OCI-LY1 (cell line): ENCODE data around the gene TMEM51.

Source experiments
- H2AFZ ChIP-seq: fragments of 200-600 bp; sonication (generic), shearing (Covaris generic); 2 replicates; pipeline ENCODE4 v1.6.0; 2014; ENCODE audit warnings: antibody characterized with exemption, mild to moderate bottlenecking, low read length
- H3F3A ChIP-seq: fragments of 200-600 bp; sonication (generic), shearing (Covaris generic); 2 replicates; pipeline ENCODE4 v1.6.0; 2014; ENCODE audit warnings: mild to moderate bottlenecking, antibody characterized with exemption, low read length, moderate library complexity; ENCODE audit not compliant: insufficient read depth
- H3K27ac ChIP-seq: fragments of 200-600 bp; sonication (generic); 2 replicates; pipeline ENCODE4 v1.5.1; 2014; ENCODE audit warnings: low read length, mixed run types, mild to moderate bottlenecking, low read depth; ENCODE audit not compliant: poor library complexity, severe bottlenecking
- H3K27me3 ChIP-seq: fragments of 200-600 bp; sonication (generic); 2 replicates; pipeline ENCODE4 v1.6.0; 2014; ENCODE audit warnings: antibody characterized with exemption, mild to moderate bottlenecking, low read length, moderate library complexity; ENCODE audit not compliant: insufficient read depth
- H3K36me3 ChIP-seq: fragments of 200-600 bp; sonication (generic); 2 replicates; pipeline ENCODE4 v1.6.1; 2014; ENCODE audit warnings: mild to moderate bottlenecking, antibody characterized with exemption, low read length, moderate library complexity, mixed read lengths; ENCODE audit not compliant: insufficient read depth
- H3K4me1 ChIP-seq: fragments of 200-600 bp; sonication (generic); 2 replicates; pipeline ENCODE4 v1.5.1; 2014; ENCODE audit warnings: mild to moderate bottlenecking, low read length, moderate library complexity; ENCODE audit not compliant: insufficient read depth, severe bottlenecking
- H3K4me2 ChIP-seq: fragments of 200-600 bp; sonication (generic), shearing (Covaris generic); 2 replicates; pipeline ENCODE4 v1.6.1; 2014; ENCODE audit warnings: low read length
- H3K4me3 ChIP-seq: fragments of 200-600 bp; sonication (generic); 2 replicates; pipeline ENCODE4 v1.5.1; 2014; ENCODE audit warnings: low read length, low read depth, mild to moderate bottlenecking, mixed read lengths; ENCODE audit not compliant: poor library complexity, severe bottlenecking
- H3K79me2 ChIP-seq: fragments of 200-600 bp; shearing (Covaris generic); 2 replicates; pipeline ENCODE4 v1.6.1; 2016; ENCODE audit warnings: mixed run types, low read length, mixed read lengths; ENCODE audit not compliant: insufficient read depth
- H3K9ac ChIP-seq: fragments of 200-600 bp; sonication (generic), shearing (Covaris generic); 2 replicates; pipeline ENCODE4 v1.6.1; 2014; ENCODE audit warnings: mild to moderate bottlenecking, low read length, mixed read lengths
- H3K9me2 ChIP-seq: fragments of 200-600 bp; sonication (generic), shearing (Covaris generic); 2 replicates; pipeline ENCODE4 v1.6.1; 2014; ENCODE audit warnings: low read depth, mild to moderate bottlenecking, low read length, mixed read lengths
- H3K9me3 ChIP-seq: fragments of 200-600 bp; shearing (Covaris generic); 2 replicates; pipeline ENCODE4 v1.6.1; 2014; ENCODE audit warnings: low read length, mixed read lengths
- H4K20me1 ChIP-seq: fragments of 200-600 bp; sonication (generic), shearing (Covaris generic); 2 replicates; pipeline ENCODE4 v1.6.0; 2016; ENCODE audit warnings: mild to moderate bottlenecking, low read length; ENCODE audit not compliant: insufficient read depth
- EZH2 ChIP-seq: fragments of 200-600 bp; sonication (generic), shearing (Covaris generic); IDR thresholded peaks from 2 replicates; pipeline ENCODE4 v1.8.0; 2017; ENCODE audit warnings: borderline replicate concordance, mixed run types, mild to moderate bottlenecking, antibody characterized with exemption, low read length, moderate library complexity, mixed read lengths
- TF ChIP-seq, protein P1 (sequence below): fragments of 200-600 bp; sonication (generic), shearing (Covaris generic); IDR thresholded peaks from 2 replicates; pipeline ENCODE4 v1.5.1; 2017; ENCODE audit warnings: mild to moderate bottlenecking, antibody characterized with exemption, low read length, moderate library complexity, mixed read lengths

Gene TMEM51

DNA sequence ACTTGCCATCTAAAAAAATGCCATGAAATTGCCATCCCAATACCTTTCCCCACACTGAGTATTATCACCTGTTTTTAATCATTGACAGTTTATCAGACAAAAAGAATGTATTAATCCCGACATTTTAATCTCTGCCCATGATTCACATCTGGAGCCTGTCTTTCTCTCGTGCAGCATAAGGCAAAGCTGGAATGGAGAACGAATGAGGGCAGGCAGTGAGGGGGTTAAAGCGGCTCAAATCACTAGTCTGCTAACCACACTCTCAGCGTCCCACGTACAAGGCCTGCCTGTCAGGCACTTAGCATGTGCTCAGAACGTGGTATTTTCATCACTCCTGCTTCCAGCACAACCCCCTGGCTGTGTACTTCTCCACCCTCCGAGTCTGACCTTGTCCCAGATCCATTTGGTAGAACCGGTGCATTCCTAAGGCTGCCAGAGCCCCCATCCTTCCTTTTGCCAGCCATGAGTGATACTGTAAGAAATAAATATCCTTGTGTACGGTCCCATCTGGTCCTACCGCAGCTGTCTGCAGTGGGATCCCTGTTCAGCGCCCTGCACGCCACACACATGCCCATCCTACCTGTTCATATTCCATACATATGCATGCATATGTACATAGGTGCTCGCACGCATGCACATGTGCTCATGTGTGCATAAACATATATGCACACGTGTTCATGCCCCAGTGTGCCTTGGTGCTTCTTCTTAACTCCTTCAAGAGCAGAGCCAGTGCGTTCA lies 58.8 kb downstream of the TMEM51 start:
- no peak overlapping the region for H3K9ac ChIP-seq
- no peaks in the 10 kb centered on the region for H3K9me2 ChIP-seq
- no peaks in the 10 kb centered on the region for H3F3A ChIP-seq
- no peaks in the 10 kb centered on the region for H3K4me1 ChIP-seq
- H3K27me3 ChIP-seq = peaks cover 4% of the 10 kb centered on the region; the same call in 1 of the 2 replicates
- H3K9me3 ChIP-seq = no peaks in the 10 kb centered on the region
- no peak overlapping the region for H3K4me2 ChIP-seq
- no peak overlapping the region for H2AFZ ChIP-seq
- no peak overlapping the region for H3K4me3 ChIP-seq
- H3K36me3 ChIP-seq = no peaks in the 10 kb centered on the region
- no peaks in the 10 kb centered on the region for H3K79me2 ChIP-seq
- TF ChIP-seq, protein P1, sequence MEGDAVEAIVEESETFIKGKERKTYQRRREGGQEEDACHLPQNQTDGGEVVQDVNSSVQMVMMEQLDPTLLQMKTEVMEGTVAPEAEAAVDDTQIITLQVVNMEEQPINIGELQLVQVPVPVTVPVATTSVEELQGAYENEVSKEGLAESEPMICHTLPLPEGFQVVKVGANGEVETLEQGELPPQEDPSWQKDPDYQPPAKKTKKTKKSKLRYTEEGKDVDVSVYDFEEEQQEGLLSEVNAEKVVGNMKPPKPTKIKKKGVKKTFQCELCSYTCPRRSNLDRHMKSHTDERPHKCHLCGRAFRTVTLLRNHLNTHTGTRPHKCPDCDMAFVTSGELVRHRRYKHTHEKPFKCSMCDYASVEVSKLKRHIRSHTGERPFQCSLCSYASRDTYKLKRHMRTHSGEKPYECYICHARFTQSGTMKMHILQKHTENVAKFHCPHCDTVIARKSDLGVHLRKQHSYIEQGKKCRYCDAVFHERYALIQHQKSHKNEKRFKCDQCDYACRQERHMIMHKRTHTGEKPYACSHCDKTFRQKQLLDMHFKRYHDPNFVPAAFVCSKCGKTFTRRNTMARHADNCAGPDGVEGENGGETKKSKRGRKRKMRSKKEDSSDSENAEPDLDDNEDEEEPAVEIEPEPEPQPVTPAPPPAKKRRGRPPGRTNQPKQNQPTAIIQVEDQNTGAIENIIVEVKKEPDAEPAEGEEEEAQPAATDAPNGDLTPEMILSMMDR = no peak
- no peak for TF ChIP-seq EZH2
- no peak overlapping the region for H3K27ac ChIP-seq
- H4K20me1 ChIP-seq = no peaks in the 10 kb centered on the region

DNA sequence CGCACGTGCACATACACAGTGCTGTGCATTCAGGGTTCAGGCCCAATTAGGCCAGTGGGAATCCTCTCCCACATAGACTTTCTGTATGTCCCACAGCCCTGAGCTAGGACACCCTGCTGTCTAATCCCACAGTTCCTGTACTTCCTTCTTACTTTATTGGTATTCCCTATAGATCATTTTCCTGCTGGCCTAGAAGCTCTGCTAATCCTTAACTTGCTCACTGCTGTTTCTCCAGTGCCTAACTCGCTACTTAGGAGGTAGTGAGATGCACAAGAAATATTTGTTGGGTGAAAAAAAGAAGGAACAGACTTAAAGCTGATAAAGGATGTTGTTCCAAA lies 59.4 kb downstream of the TMEM51 start:
- no peak overlapping the region for H3K4me2 ChIP-seq

DNA sequence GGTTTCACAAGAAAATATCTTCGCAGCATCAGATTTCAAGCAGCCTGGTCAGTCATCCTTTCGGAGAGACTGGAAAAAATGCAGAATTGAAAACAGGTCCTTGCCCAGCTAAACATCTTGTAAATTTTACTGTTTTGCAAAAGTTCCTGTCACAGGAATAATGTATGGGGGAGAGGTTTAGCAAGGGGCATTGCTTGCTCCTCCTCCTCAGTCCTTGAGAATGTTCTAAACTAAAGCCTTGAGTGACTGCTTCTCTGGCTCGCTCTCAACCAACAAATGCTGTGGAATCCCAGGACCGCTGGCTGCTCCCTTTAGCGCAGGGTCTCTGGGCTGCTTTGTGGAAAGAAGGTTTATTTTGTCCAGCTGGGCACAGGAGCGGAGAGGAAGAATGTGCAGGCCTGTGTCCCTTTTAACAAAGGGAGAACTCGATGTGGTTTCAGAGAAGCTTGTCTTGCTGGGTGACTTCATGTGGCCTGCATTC lies 59.8 kb downstream of the TMEM51 start:
- H3K27ac ChIP-seq = no peak overlapping the region

More for the DNA sequence above, 59.4 kb downstream of the TMEM51 start:
- H3K9me3 ChIP-seq = no peaks in the 10 kb centered on the region
- no peaks in the 10 kb centered on the region for H3K79me2 ChIP-seq
- H3K27ac ChIP-seq = no peak overlapping the region
- no peaks in the 10 kb centered on the region for H4K20me1 ChIP-seq
- H2AFZ ChIP-seq = no peak overlapping the region
- H3K9ac ChIP-seq = no peak overlapping the region
- H3K36me3 ChIP-seq = no peaks in the 10 kb centered on the region
- H3F3A ChIP-seq = no peaks in the 10 kb centered on the region
- no peaks in the 10 kb centered on the region for H3K9me2 ChIP-seq
- no peak overlapping the region for H3K4me3 ChIP-seq
- H3K4me1 ChIP-seq = no peaks in the 10 kb centered on the region
- TF ChIP-seq, protein P1 = no peak
- TF ChIP-seq EZH2 = no peak
- H3K27me3 ChIP-seq = peaks cover 4% of the 10 kb centered on the region; the same call in 1 of the 2 replicates

More for the DNA sequence above, 59.8 kb downstream of the TMEM51 start:
- H2AFZ ChIP-seq = no peak overlapping the region
- H3K4me2 ChIP-seq = no peak overlapping the region
- H4K20me1 ChIP-seq = no peaks in the 10 kb centered on the region
- H3K4me3 ChIP-seq = no peak overlapping the region
- TF ChIP-seq EZH2 = no peak
- TF ChIP-seq, protein P1 = no peak
- H3K27me3 ChIP-seq = peaks cover 6% of the 10 kb centered on the region
- no peaks in the 10 kb centered on the region for H3K9me2 ChIP-seq
- no peaks in the 10 kb centered on the region for H3K79me2 ChIP-seq
- no peaks in the 10 kb centered on the region for H3K9me3 ChIP-seq
- no peak overlapping the region for H3K9ac ChIP-seq
- no peaks in the 10 kb centered on the region for H3K4me1 ChIP-seq
- H3K36me3 ChIP-seq = no peaks in the 10 kb centered on the region
- no peaks in the 10 kb centered on the region for H3F3A ChIP-seq
